GM19193 (cell line): ENCODE results near the gene IFRD2.

Experiments used
- POLR2A ChIP-seq: IDR thresholded peaks from 4 replicates; pipeline ENCODE4 v1.6.1; 2011; ENCODE audit not compliant: insufficient read depth, insufficient read length; ENCODE audit errors: extremely low read depth

Gene IFRD2

GRCh38 chr3:50268703-50269451 lies 23.4 kb downstream of the IFRD2 start, which contains the start of gene SEMA3B:
TSS of gene SEMA3B (plus strand) at chr3:50269147. CDS start at chr3:50269241, 94 bp downstream.
- no peak for TF ChIP-seq POLR2A

- TF ChIP-seq POLR2A: no peak
These were observed 24.0 kb downstream of the IFRD2 start for GRCh38 chr3:50268276-50268675.

- TF ChIP-seq POLR2A: no peak
These were observed 24.8 kb downstream of the IFRD2 start for GRCh38 chr3:50267280-50267913.

GRCh38 chr3:50266836-50267235 lies 25.4 kb downstream of the IFRD2 start:
- TF ChIP-seq POLR2A: no peak

- no peak for TF ChIP-seq POLR2A
These were observed 26.2 kb downstream of the IFRD2 start for GRCh38 chr3:50266017-50266416.

GRCh38 chr3:50265571-50265970 lies 26.7 kb downstream of the IFRD2 start:
- TF ChIP-seq POLR2A: no peak

- no peak for TF ChIP-seq POLR2A
These were observed 27.2 kb downstream of the IFRD2 start for GRCh38 chr3:50264964-50265485.

- no peak for TF ChIP-seq POLR2A
These were observed 27.8 kb downstream of the IFRD2 start for GRCh38 chr3:50264383-50264963.

GRCh38 chr3:50263478-50264382 lies 28.5 kb downstream of the IFRD2 start:
- TF ChIP-seq POLR2A: no peak

- no peak for TF ChIP-seq POLR2A
These were observed 29.5 kb downstream of the IFRD2 start for GRCh38 chr3:50262778-50263177.

GRCh38 chr3:50261505-50261904 lies 30.7 kb downstream of the IFRD2 start:
- no peak for TF ChIP-seq POLR2A

GRCh38 chr3:50260942-50261441 lies 31.2 kb downstream of the IFRD2 start:
- TF ChIP-seq POLR2A: no peak

GRCh38 chr3:50260027-50260941 lies 31.9 kb downstream of the IFRD2 start:
- TF ChIP-seq POLR2A: peak; percentile 48
